Measurements from ENCODE around the gene GULP1.

DNA sequence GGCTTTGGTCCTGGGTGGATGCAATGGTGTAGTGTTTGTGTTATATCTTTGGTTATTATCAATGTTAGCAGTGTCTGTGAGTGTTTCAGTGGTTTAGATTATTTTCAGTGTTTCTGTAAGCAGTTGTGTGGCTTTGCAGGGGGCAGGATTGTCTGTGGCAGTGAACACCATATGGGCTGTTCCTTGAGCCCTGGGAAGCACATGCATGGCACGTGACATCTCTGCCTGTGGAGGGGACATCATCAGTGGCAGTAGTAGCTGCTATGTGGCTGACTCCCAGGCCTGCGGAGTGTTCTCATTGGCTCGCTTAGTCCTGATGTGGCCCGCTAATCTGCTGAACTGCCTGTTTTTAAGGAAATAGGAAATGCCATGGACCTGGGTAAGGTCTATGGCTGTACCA, 327.5 kb downstream of the GULP1 start:
- TF ChIP-seq, protein P1, sequence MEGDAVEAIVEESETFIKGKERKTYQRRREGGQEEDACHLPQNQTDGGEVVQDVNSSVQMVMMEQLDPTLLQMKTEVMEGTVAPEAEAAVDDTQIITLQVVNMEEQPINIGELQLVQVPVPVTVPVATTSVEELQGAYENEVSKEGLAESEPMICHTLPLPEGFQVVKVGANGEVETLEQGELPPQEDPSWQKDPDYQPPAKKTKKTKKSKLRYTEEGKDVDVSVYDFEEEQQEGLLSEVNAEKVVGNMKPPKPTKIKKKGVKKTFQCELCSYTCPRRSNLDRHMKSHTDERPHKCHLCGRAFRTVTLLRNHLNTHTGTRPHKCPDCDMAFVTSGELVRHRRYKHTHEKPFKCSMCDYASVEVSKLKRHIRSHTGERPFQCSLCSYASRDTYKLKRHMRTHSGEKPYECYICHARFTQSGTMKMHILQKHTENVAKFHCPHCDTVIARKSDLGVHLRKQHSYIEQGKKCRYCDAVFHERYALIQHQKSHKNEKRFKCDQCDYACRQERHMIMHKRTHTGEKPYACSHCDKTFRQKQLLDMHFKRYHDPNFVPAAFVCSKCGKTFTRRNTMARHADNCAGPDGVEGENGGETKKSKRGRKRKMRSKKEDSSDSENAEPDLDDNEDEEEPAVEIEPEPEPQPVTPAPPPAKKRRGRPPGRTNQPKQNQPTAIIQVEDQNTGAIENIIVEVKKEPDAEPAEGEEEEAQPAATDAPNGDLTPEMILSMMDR (IDR thresholded peaks at IDR 0.05) = no peak
- no peak for TF ChIP-seq POLR2A (IDR thresholded peaks at IDR 0.05)

Measured in adrenal gland (tissue), 5 donors.